ENCODE measurements around the gene ACSL4. TPM values are rescaled to one million over a fixed set of nuclear protein-coding genes. Genes with fewer than 3 reads are reported as not detected.
"Not testable (repeated sequence)": the region's sequence is repeated elsewhere in the genome, so short reads cannot be mapped to it uniquely, and the experiment has no call there.

ACSL4 gene
- 107 and 142 TPM in 2 replicates for total RNA-seq (2014; rRNA removed; shearing (Covaris generic))

- DNase-seq (ENCODE audit: low read depth): peak; percentile 87
Observed at GRCh38 chrX:109732807-109733612, at the start of gene ACSL4. Gene ACSL4 (minus strand): TSS chrX:109733257. CDS start chrX:109683363, 49,894 bp downstream.

GRCh38 chrX:109777749-109778148 lies 44.7 kb upstream of the ACSL4 start:
- no peak for DNase-seq (ENCODE audit: low read depth)

- DNase-seq (ENCODE audit: low read depth): no peak
Observed at GRCh38 chrX:109776986-109777385, 43.9 kb upstream of the ACSL4 start.

- no peak for DNase-seq (ENCODE audit: low read depth)
Observed at GRCh38 chrX:109776432-109776831, 43.4 kb upstream of the ACSL4 start.

GRCh38 chrX:109775386-109775785 lies 42.3 kb upstream of the ACSL4 start:
- no peak for DNase-seq (ENCODE audit: low read depth)

GRCh38 chrX:109774706-109775105 lies 41.6 kb upstream of the ACSL4 start:
- peak; percentile 87 for DNase-seq (ENCODE audit: low read depth)

- DNase-seq (ENCODE audit: low read depth): peak; percentile 17
Observed at GRCh38 chrX:109774136-109774535, 41.1 kb upstream of the ACSL4 start.

GRCh38 chrX:109773374-109773773 lies 40.3 kb upstream of the ACSL4 start:
- no peak for DNase-seq (ENCODE audit: low read depth)

- no peak for DNase-seq (ENCODE audit: low read depth)
Observed at GRCh38 chrX:109770780-109771179, 37.7 kb upstream of the ACSL4 start.

GRCh38 chrX:109760922-109761250 lies 27.8 kb upstream of the ACSL4 start:
- DNase-seq (ENCODE audit: low read depth): no peak

GRCh38 chrX:109760209-109760921 lies 27.3 kb upstream of the ACSL4 start:
- peak; percentile 40 for DNase-seq (ENCODE audit: low read depth)

GRCh38 chrX:109753256-109753655 lies 20.2 kb upstream of the ACSL4 start:
- DNase-seq (ENCODE audit: low read depth): no peak

GRCh38 chrX:109751698-109752097 lies 18.6 kb upstream of the ACSL4 start:
- no peak for DNase-seq (ENCODE audit: low read depth)

GRCh38 chrX:109749207-109749606 lies 16.1 kb upstream of the ACSL4 start:
- no peak for DNase-seq (ENCODE audit: low read depth)

GRCh38 chrX:109747681-109748080 lies 14.6 kb upstream of the ACSL4 start:
- DNase-seq (ENCODE audit: low read depth): no peak

GRCh38 chrX:109742722-109743121 lies 9.7 kb upstream of the ACSL4 start:
- DNase-seq (ENCODE audit: low read depth): no peak

- not testable (repeated sequence) for DNase-seq (ENCODE audit: low read depth)
Observed at GRCh38 chrX:109740896-109741295, 7.8 kb upstream of the ACSL4 start.

GRCh38 chrX:109740433-109740809 lies 7.4 kb upstream of the ACSL4 start:
- DNase-seq (ENCODE audit: low read depth): no peak

GRCh38 chrX:109739625-109740432 lies 6.8 kb upstream of the ACSL4 start:
- peak; percentile 55 for DNase-seq (ENCODE audit: low read depth)

- no peak for DNase-seq (ENCODE audit: low read depth)
Observed at GRCh38 chrX:109735202-109735744, 2.2 kb upstream of the ACSL4 start.

- no peak for DNase-seq (ENCODE audit: low read depth)
Observed at GRCh38 chrX:109733613-109734083, 591 bp upstream of the ACSL4 start.

Data from M059J (cell line).